Tracheal epithelial cell (primary cell): ENCODE measurements around the gene ERICH4. TPM values are rescaled to one million over a fixed set of nuclear protein-coding genes. Genes with fewer than 3 reads are reported as not detected.

Source experiments
- total RNA-seq: library from RNA; depleted of rRNA; stranded (reverse); fragments of >200 nt; gene quantifications from 2 replicates; pipeline ENCODE4 v1.2.1, GENCODE V29; 2014

ERICH4 gene, protein sequence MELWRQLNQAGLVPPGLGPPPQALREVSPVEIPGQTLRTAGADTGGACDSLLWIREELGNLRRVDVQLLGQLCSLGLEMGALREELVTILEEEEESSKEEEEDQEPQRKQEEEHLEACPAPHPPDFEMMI
- total RNA-seq, result not detected in 2 replicates

GRCh38 chr19:41442473-41443355, at the start of gene ERICH4:
Gene ERICH4, plus strand, starts transcription at chr19:41443156. Its CDS starts 14 bp downstream, at chr19:41443170.

DNA sequence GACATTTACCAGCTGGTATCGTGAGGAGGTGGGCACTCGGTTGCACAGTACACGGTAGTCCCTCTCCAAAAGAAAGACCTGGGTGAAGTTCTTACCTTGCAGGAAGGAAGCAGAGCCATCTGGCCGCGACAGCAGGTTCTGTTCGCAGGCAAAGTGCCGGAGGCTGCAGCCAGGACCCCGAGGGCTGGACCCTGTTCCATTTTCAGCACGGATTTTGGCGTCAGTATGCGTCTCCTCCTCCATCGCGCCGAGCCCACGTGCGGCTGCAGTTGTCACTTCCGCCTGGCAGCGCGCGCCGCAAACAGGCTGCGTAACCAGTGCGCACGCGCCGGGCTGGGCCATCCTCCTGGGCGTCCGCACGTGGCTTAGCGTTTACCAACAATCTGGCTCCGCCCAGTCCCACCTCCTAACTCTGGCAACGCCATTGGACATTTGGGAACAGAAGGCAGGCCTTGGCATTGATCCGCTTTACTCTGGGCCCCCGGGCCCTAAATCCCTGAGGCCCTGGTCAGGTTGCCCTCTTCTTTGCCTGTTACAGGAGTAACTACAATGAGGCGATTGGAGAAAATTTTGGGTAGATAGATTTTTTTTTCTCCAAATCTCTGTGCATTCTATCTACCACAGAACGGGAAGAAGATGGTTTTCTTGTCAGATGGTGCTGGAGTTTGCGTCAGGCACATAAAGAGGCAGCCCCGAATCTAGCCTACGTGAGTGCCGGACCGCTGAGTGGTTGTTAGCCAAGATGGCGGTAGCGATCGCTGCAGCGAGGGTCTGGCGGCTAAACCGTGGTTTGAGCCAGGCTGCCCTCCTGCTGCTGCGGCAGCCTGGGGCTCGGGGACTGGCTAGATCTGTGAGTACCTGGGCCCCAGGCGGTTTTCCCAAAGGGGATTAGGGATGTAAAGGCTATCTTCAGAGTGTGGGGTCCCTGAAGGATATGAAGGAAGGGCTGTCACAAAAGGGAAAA, 45.6 kb upstream of the ERICH4 start, which contains the start of the genes BCKDHA and EXOSC5:
BCKDHA (plus strand) TSS at position 733 of the 964 bp plus-strand sequence; CDS start at position 743, 10 bp downstream.
EXOSC5 (minus strand) TSS at position 274 of the 964 bp plus-strand sequence; CDS start at position 243, 31 bp downstream.

GRCh38 chr19:41426952-41427646, 15.9 kb upstream of the ERICH4 start, which contains the start of gene B3GNT8:
Gene B3GNT8, minus strand, starts transcription at chr19:41427374. Its CDS starts 596 bp downstream, at chr19:41426778.

GRCh38 chr19:41439441-41440222, 3.3 kb upstream of the ERICH4 start, which contains the start of gene DMAC2:
Gene DMAC2, minus strand, starts transcription at chr19:41439912. Its CDS starts 13 bp downstream, at chr19:41439899.

Other genes with a start within 250 kb of the ERICH4 start
- gene CYP2S1, start 249.9 kb upstream of the ERICH4 start, total RNA-seq, result 29.6 and 31.8 TPM in 2 replicates
- gene AXL, start 223.9 kb upstream of the ERICH4 start, total RNA-seq, result 32.0 and 83.6 TPM in 2 replicates
- gene HNRNPUL1, start 178.8 kb upstream of the ERICH4 start, total RNA-seq, result 48.0 and 68.2 TPM in 2 replicates
- gene CCDC97, start 133.0 kb upstream of the ERICH4 start, total RNA-seq, result 7.5 and 12.0 TPM in 2 replicates
- gene TGFB1, start 89.2 kb upstream of the ERICH4 start, total RNA-seq, result 10.2 and 10.6 TPM in 2 replicates
- 0.85 and 1.9 TPM in 2 replicates for gene B9D2, start 79.0 kb upstream of the ERICH4 start, total RNA-seq
- gene TMEM91, start 66.6 kb upstream of the ERICH4 start, total RNA-seq, result 6.0 and 8.4 TPM in 2 replicates
- gene EXOSC5, start 45.8 kb upstream of the ERICH4 start, total RNA-seq, result 36.1 and 43.3 TPM in 2 replicates
- gene BCKDHA, start 45.3 kb upstream of the ERICH4 start, total RNA-seq, result 56.6 and 61.6 TPM in 2 replicates
- gene B3GNT8, start 15.8 kb upstream of the ERICH4 start, total RNA-seq, result 1.7 and 3.6 TPM in 2 replicates
- gene DMAC2, start 3.2 kb upstream of the ERICH4 start, total RNA-seq, result 33.5 and 42.4 TPM in 2 replicates
- gene CEACAM21, start 133.0 kb downstream of the ERICH4 start, total RNA-seq, result not detected in 2 replicates
- gene CEACAM4, start 183.9 kb downstream of the ERICH4 start, total RNA-seq, result not detected in 2 replicates
- 0.24 TPM in 1 of 2 replicates, not detected in the other for gene CEACAM7, start 245.1 kb downstream of the ERICH4 start, total RNA-seq